Activated naive CD8-positive, alpha-beta T cell treated with anti-CD3 and anti-CD28 coated beads, Interleukin-2, amount 10 ng/mL, durations not matched to agents 7 days and 5 days (primary cell): ENCODE measurements around the gene CFAP300. TPM values are rescaled to one million over a fixed set of nuclear protein-coding genes. Genes with fewer than 3 reads are reported as not detected.

ENCODE experiments used
- ATAC-seq: fragments of 150-1000 bp; cut with Tn5 transposase; one replicate; pipeline ENCODE4 v1.10.0; 2021; ENCODE audit warnings: low read depth, moderate library complexity
- POLR2A ChIA-PET: fragments of 350-600 bp; sonication (Branson Sonifier 250); formaldehyde crosslinking; loops from one replicate; lab custom pipeline; 2021; ENCODE audit warnings: antibody characterized with exemption; lab: Charles Lee
- DNase-seq: peaks from one replicate; pipeline ENCODE4 v3.0.0; 2021
- H3K27ac Mint-ChIP-seq: one replicate; pipeline ENCODE4 v1.8.0; 2022; ENCODE audit warnings: mild to moderate bottlenecking, mixed read lengths
- H3K27me3 Mint-ChIP-seq: one replicate; pipeline ENCODE4 v1.8.0; 2022; ENCODE audit warnings: mild to moderate bottlenecking, moderate library complexity, mixed read lengths
- H3K36me3 Mint-ChIP-seq: one replicate; pipeline ENCODE4 v1.8.0; 2021; ENCODE audit warnings: mild to moderate bottlenecking, mixed read lengths
- H3K4me1 Mint-ChIP-seq: one replicate; pipeline ENCODE4 v1.8.0; 2021; ENCODE audit warnings: mixed read lengths
- H3K4me3 Mint-ChIP-seq: one replicate; pipeline ENCODE4 v1.8.0; 2022; ENCODE audit warnings: mild to moderate bottlenecking, moderate library complexity, mixed read lengths
- H3K9me3 Mint-ChIP-seq: one replicate; pipeline ENCODE4 v1.8.0; 2021; ENCODE audit warnings: mixed read lengths
- total RNA-seq, 2 experiments: library from RNA; stranded (reverse); gene quantifications; one replicate each; pipeline ENCODE4 v1.2.3, GENCODE V29; 2021

Gene CFAP300
- total RNA-seq, 2 experiments from 2014 or later = not detected

GRCh38 chr11:102036757-102037156, 10.5 kb upstream of the CFAP300 start:
- Mint-ChIP-seq H3K27me3 (peaks cover 3% of the 10 kb centered on the region), H3K9me3 (no peaks in the 10 kb centered on the region), H3K4me1 (no peaks in the 10 kb centered on the region), H3K36me3 (no peaks in the 10 kb centered on the region), H3K4me3 (no peak overlapping the region), H3K27ac (no peak overlapping the region)
- DNase-seq = no peak
- ATAC-seq = no peak
- POLR2A ChIA-PET = no interaction called here

GRCh38 chr11:102046841-102047240, 396 bp upstream of the CFAP300 start:
- ATAC-seq (no peak), DNase-seq (no peak)
- no peaks in the 10 kb centered on the region for H3K9me3 Mint-ChIP-seq
- no peak overlapping the region for H3K27ac Mint-ChIP-seq
- peaks cover 39% of the 10 kb centered on the region for H3K27me3 Mint-ChIP-seq
- peak overlapping the region; percentile 66 for H3K4me3 Mint-ChIP-seq
- POLR2A ChIA-PET = no interaction called here
- H3K4me1 Mint-ChIP-seq = peaks cover 7% of the 10 kb centered on the region
- H3K36me3 Mint-ChIP-seq = no peaks in the 10 kb centered on the region

GRCh38 chr11:102050927-102051575, 3.8 kb downstream of the CFAP300 start:
- H3K4me3 Mint-ChIP-seq = no peak overlapping the region
- peaks cover 34% of the 10 kb centered on the region for H3K27me3 Mint-ChIP-seq
- no peaks in the 10 kb centered on the region for H3K9me3 Mint-ChIP-seq
- H3K27ac Mint-ChIP-seq = no peak overlapping the region
- H3K4me1 Mint-ChIP-seq = peaks cover 7% of the 10 kb centered on the region
- ATAC-seq = no peak
- POLR2A ChIA-PET = no interaction called here
- no peak for DNase-seq
- no peaks in the 10 kb centered on the region for H3K36me3 Mint-ChIP-seq

GRCh38 chr11:102061276-102061675, 14.0 kb downstream of the CFAP300 start:
- Mint-ChIP-seq H3K9me3 (no peaks in the 10 kb centered on the region), H3K27me3 (peaks cover 5% of the 10 kb centered on the region), H3K4me1 (no peaks in the 10 kb centered on the region), H3K36me3 (no peaks in the 10 kb centered on the region), H3K27ac (no peak overlapping the region), H3K4me3 (no peak overlapping the region)
- DNase-seq (no peak), ATAC-seq (no peak)
- POLR2A ChIA-PET = no interaction called here

- H3K4me1 Mint-ChIP-seq = no peaks in the 10 kb centered on the region
- no peak overlapping the region for H3K27ac Mint-ChIP-seq
- ATAC-seq (no peak), DNase-seq (no peak)
- H3K9me3 Mint-ChIP-seq = no peaks in the 10 kb centered on the region
- H3K4me3 Mint-ChIP-seq = no peak overlapping the region
- peaks cover 5% of the 10 kb centered on the region for H3K27me3 Mint-ChIP-seq
- POLR2A ChIA-PET = no interaction called here
- H3K36me3 Mint-ChIP-seq = no peaks in the 10 kb centered on the region
These were observed 14.9 kb downstream of the CFAP300 start for GRCh38 chr11:102062106-102062505.

GRCh38 chr11:102064316-102064715, 17.1 kb downstream of the CFAP300 start:
- no peak overlapping the region for H3K4me3 Mint-ChIP-seq
- H3K9me3 Mint-ChIP-seq = no peaks in the 10 kb centered on the region

GRCh38 chr11:102070766-102071165, 23.5 kb downstream of the CFAP300 start:
- H3K4me1 Mint-ChIP-seq = no peaks in the 10 kb centered on the region
- H3K36me3 Mint-ChIP-seq = peaks cover 2% of the 10 kb centered on the region
- POLR2A ChIA-PET = no interaction called here
- no peak overlapping the region for H3K27ac Mint-ChIP-seq
- H3K27me3 Mint-ChIP-seq = no peaks in the 10 kb centered on the region
- DNase-seq (no peak), ATAC-seq (no peak)
- H3K9me3 Mint-ChIP-seq = peaks cover 5% of the 10 kb centered on the region
- H3K4me3 Mint-ChIP-seq = no peak overlapping the region

More at GRCh38 chr11:102064316-102064715, 17.1 kb downstream of the CFAP300 start:
- DNase-seq = no peak
- H3K4me1 Mint-ChIP-seq = no peaks in the 10 kb centered on the region
- POLR2A ChIA-PET = no interaction called here
- peaks cover 5% of the 10 kb centered on the region for H3K27me3 Mint-ChIP-seq
- no peaks in the 10 kb centered on the region for H3K36me3 Mint-ChIP-seq
- no peak overlapping the region for H3K27ac Mint-ChIP-seq
- no peak for ATAC-seq

- ATAC-seq (no peak), DNase-seq (no peak)
- Mint-ChIP-seq H3K9me3 (peaks cover 5% of the 10 kb centered on the region), H3K36me3 (peaks cover 2% of the 10 kb centered on the region), H3K27me3 (no peaks in the 10 kb centered on the region), H3K4me1 (no peaks in the 10 kb centered on the region), H3K27ac (no peak overlapping the region), H3K4me3 (no peak overlapping the region)
- POLR2A ChIA-PET = no interaction called here
These were observed 24.5 kb downstream of the CFAP300 start for GRCh38 chr11:102071497-102072472.

- H3K36me3 Mint-ChIP-seq = peaks cover 2% of the 10 kb centered on the region
- H3K4me1 Mint-ChIP-seq = no peaks in the 10 kb centered on the region
- no peak for ATAC-seq
- no peaks in the 10 kb centered on the region for H3K27me3 Mint-ChIP-seq
- peaks cover 5% of the 10 kb centered on the region for H3K9me3 Mint-ChIP-seq
- no peak for DNase-seq
- H3K4me3 Mint-ChIP-seq = no peak overlapping the region
- POLR2A ChIA-PET = no interaction called here
- no peak overlapping the region for H3K27ac Mint-ChIP-seq
These were observed 26.0 kb downstream of the CFAP300 start for GRCh38 chr11:102073253-102073652.

- POLR2A ChIA-PET = no interaction called here
- DNase-seq (no peak), ATAC-seq (no peak)
- Mint-ChIP-seq H3K9me3 (no peaks in the 10 kb centered on the region), H3K4me3 (no peak overlapping the region), H3K27me3 (no peaks in the 10 kb centered on the region), H3K27ac (no peak overlapping the region), H3K36me3 (no peaks in the 10 kb centered on the region), H3K4me1 (no peaks in the 10 kb centered on the region)
These were observed 32.4 kb downstream of the CFAP300 start for GRCh38 chr11:102079625-102080024.

GRCh38 chr11:102081313-102081712, 34.1 kb downstream of the CFAP300 start:
- POLR2A ChIA-PET = no interaction called here
- ATAC-seq = no peak
- Mint-ChIP-seq H3K27ac (no peak overlapping the region), H3K27me3 (no peaks in the 10 kb centered on the region), H3K9me3 (no peaks in the 10 kb centered on the region), H3K4me3 (no peak overlapping the region), H3K4me1 (no peaks in the 10 kb centered on the region), H3K36me3 (no peaks in the 10 kb centered on the region)
- no peak for DNase-seq

- H3K36me3 Mint-ChIP-seq = no peaks in the 10 kb centered on the region
- no peak for ATAC-seq
- H3K27ac Mint-ChIP-seq = no peak overlapping the region
- POLR2A ChIA-PET = no interaction called here
- H3K9me3 Mint-ChIP-seq = no peaks in the 10 kb centered on the region
- no peaks in the 10 kb centered on the region for H3K4me1 Mint-ChIP-seq
- H3K27me3 Mint-ChIP-seq = peaks cover 7% of the 10 kb centered on the region
- H3K4me3 Mint-ChIP-seq = no peak overlapping the region
- no peak for DNase-seq
These were observed 38.8 kb downstream of the CFAP300 start for GRCh38 chr11:102085864-102086551.

GRCh38 chr11:102097186-102097585, 49.9 kb downstream of the CFAP300 start:
- peaks cover 2% of the 10 kb centered on the region for H3K27me3 Mint-ChIP-seq
- H3K4me3 Mint-ChIP-seq = no peak overlapping the region
- H3K4me1 Mint-ChIP-seq = no peaks in the 10 kb centered on the region
- no peak for DNase-seq
- H3K9me3 Mint-ChIP-seq = no peaks in the 10 kb centered on the region
- POLR2A ChIA-PET = no interaction called here
- H3K36me3 Mint-ChIP-seq = no peaks in the 10 kb centered on the region
- ATAC-seq = no peak
- no peak overlapping the region for H3K27ac Mint-ChIP-seq
